Right kidney (tissue), 1 donor: Measurements from ENCODE around the gene DUSP7.
"Not testable (repeated sequence)": the region's sequence is repeated elsewhere in the genome, so short reads cannot be mapped to it uniquely, and the experiment has no call there.

Experiments used
- DNase-seq: peaks from one replicate; pipeline ENCODE4 v3.0.0-alpha.2; 2016

Gene DUSP7

GRCh38 chr3:52047295-52047960 lies 8.9 kb downstream of the DUSP7 start:
- DNase-seq: no peak

- no peak for DNase-seq
Observed at GRCh38 chr3:52046902-52047239, 9.5 kb downstream of the DUSP7 start.

GRCh38 chr3:52046186-52046901 lies 10.0 kb downstream of the DUSP7 start:
- no peak for DNase-seq

GRCh38 chr3:52044869-52045619 lies 11.3 kb downstream of the DUSP7 start:
- DNase-seq: no peak

GRCh38 chr3:52043750-52044149 lies 12.6 kb downstream of the DUSP7 start:
- no peak for DNase-seq

- not testable (repeated sequence) for DNase-seq
Observed at GRCh38 chr3:52043039-52043438, 13.3 kb downstream of the DUSP7 start.

- no peak for DNase-seq
Observed at GRCh38 chr3:52041118-52041731, 15.1 kb downstream of the DUSP7 start.

GRCh38 chr3:52040600-52040999 lies 15.8 kb downstream of the DUSP7 start:
- no peak for DNase-seq

GRCh38 chr3:52039846-52040245 lies 16.5 kb downstream of the DUSP7 start:
- no peak for DNase-seq

GRCh38 chr3:52039426-52039825 lies 16.9 kb downstream of the DUSP7 start:
- DNase-seq: no peak

- DNase-seq: no peak
Observed at GRCh38 chr3:52038227-52038626, 18.1 kb downstream of the DUSP7 start.

- DNase-seq: no peak
Observed at GRCh38 chr3:52037291-52037690, 19.1 kb downstream of the DUSP7 start.

GRCh38 chr3:52036829-52037228 lies 19.5 kb downstream of the DUSP7 start:
- no peak for DNase-seq

- DNase-seq: no peak
Observed at GRCh38 chr3:52036222-52036694, 20.1 kb downstream of the DUSP7 start.

- no peak for DNase-seq
Observed at GRCh38 chr3:52034651-52035050, 21.7 kb downstream of the DUSP7 start.

GRCh38 chr3:52034212-52034611 lies 22.2 kb downstream of the DUSP7 start:
- DNase-seq: no peak

GRCh38 chr3:52033748-52034147 lies 22.6 kb downstream of the DUSP7 start:
- not testable (repeated sequence) for DNase-seq

- no peak for DNase-seq
Observed at GRCh38 chr3:52032702-52033408, 23.5 kb downstream of the DUSP7 start.

GRCh38 chr3:52031896-52032295 lies 24.5 kb downstream of the DUSP7 start:
- no peak for DNase-seq

- no peak for DNase-seq
Observed at GRCh38 chr3:52030714-52031310, 25.6 kb downstream of the DUSP7 start.

GRCh38 chr3:52029535-52029934 lies 26.8 kb downstream of the DUSP7 start:
- no peak for DNase-seq

- no peak for DNase-seq
Observed at GRCh38 chr3:52029053-52029452, 27.3 kb downstream of the DUSP7 start.
